Neural progenitor cell (in vitro differentiated cells): ENCODE results near the gene MT1B.

Source experiments
- CTCF ChIP-seq: fragments of 200-600 bp; sonication (generic); IDR thresholded peaks from 2 replicates; pipeline ENCODE4 v1.5.1; 2017; ENCODE audit warnings: antibody characterized with exemption, mild to moderate bottlenecking
- EZH2 ChIP-seq: fragments of 200-600 bp; sonication (generic); IDR thresholded peaks from 2 replicates; pipeline ENCODE4 v1.6.1; 2017; ENCODE audit warnings: antibody characterized with exemption, mild to moderate bottlenecking, moderate library complexity
- EZH2phosphoT487 ChIP-seq: fragments of 200-600 bp; sonication (generic); IDR thresholded peaks from 2 replicates; pipeline ENCODE4 v1.6.1; 2017; ENCODE audit warnings: antibody characterized with exemption

- TF ChIP-seq CTCF (no peak), EZH2phosphoT487 (peak; percentile 91), EZH2 (peak; percentile 88)
These were observed 11.0 kb downstream of the MT1B start for GRCh38 chr16:56662357-56663354.
